CD14-positive monocyte (primary cell): ENCODE data around the gene CYB561D2. TPM values are rescaled to one million over a fixed set of nuclear protein-coding genes. Genes with fewer than 3 reads are reported as not detected.

Source experiments
- DNase-seq, 3 donors: peaks; one replicate each; pipeline ENCODE4 v3.0.0-alpha.2; 2011 to 2022
- H2AFZ ChIP-seq: 2 replicates; pipeline ENCODE4 v1.6.0; 2012; ENCODE audit warnings: mild to moderate bottlenecking, low read depth, low read length, inconsistent platforms; ENCODE audit not compliant: insufficient read depth, poor library complexity, severe bottlenecking
- H3K27ac ChIP-seq, 2 donors: 1 replicate in 1 of 2; 2 replicates in 1 of 2; pipeline ENCODE4 v1.5.1; 2012 to 2013; ENCODE audit warnings: low read length in 2 of 2, control low read depth in 1 of 2, inconsistent platforms in 1 of 2, low read depth in 1 of 2, mild to moderate bottlenecking in 1 of 2
- H3K27me3 ChIP-seq, 2 donors: one replicate each; pipeline versions ENCODE4 v1.6.0 to v1.6.1; 2011 to 2013; ENCODE audit warnings: low read length in 2 of 2; ENCODE audit not compliant: control insufficient read depth in 2 of 2, insufficient read depth in 2 of 2
- H3K36me3 ChIP-seq, 2 donors: replicated peaks in 1 of 2; 1 replicate in 1 of 2; 2 replicates in 1 of 2; pipeline versions ENCODE4 v1.5.1 to v1.6.1; 2012 to 2013; ENCODE audit warnings: low read length in 2 of 2, control low read depth in 1 of 2, inconsistent platforms in 1 of 2, mild to moderate bottlenecking in 1 of 2; ENCODE audit not compliant: insufficient read depth in 2 of 2, control insufficient read depth in 1 of 2
- H3K4me1 ChIP-seq, 2 donors: 1 replicate in 1 of 2; 2 replicates in 1 of 2; pipeline versions ENCODE4 v1.5.1 to v1.6.1; 2012 to 2013; ENCODE audit warnings: low read length in 2 of 2, control low read depth in 1 of 2, inconsistent platforms in 1 of 2, mild to moderate bottlenecking in 1 of 2, moderate library complexity in 1 of 2; ENCODE audit not compliant: insufficient read depth in 2 of 2, control insufficient read depth in 1 of 2
- H3K4me2 ChIP-seq: replicated peaks from 2 replicates; pipeline ENCODE3; 2012; ENCODE audit warnings: low read length, moderate library complexity, mild to moderate bottlenecking; ENCODE audit not compliant: poor library complexity, severe bottlenecking; ENCODE audit errors: extremely low read depth
- H3K4me3 ChIP-seq, 3 experiments: fragments of 200-600 bp in 1 of 3; sonication (generic) in 1 of 3; replicated peaks in 1 of 3; 1 replicate in 2 of 3; 2 replicates in 1 of 3; pipeline ENCODE4 v1.5.1; 2011 to 2013; ENCODE audit warnings: low read length in 3 of 3, mild to moderate bottlenecking in 3 of 3, control low read depth in 2 of 3, low read depth in 2 of 3, inconsistent platforms in 1 of 3, moderate library complexity in 1 of 3
- H3K79me2 ChIP-seq: 2 replicates; pipeline ENCODE4 v1.6.0; 2012; ENCODE audit warnings: mild to moderate bottlenecking, control low read depth, inconsistent platforms, low read length, moderate library complexity; ENCODE audit not compliant: insufficient read depth
- H3K9ac ChIP-seq: 2 replicates; pipeline ENCODE4 v1.6.0; 2017; ENCODE audit warnings: low read length, mild to moderate bottlenecking; ENCODE audit not compliant: insufficient read depth, poor library complexity, severe bottlenecking
- H3K9me3 ChIP-seq, 2 donors: replicated peaks in 1 of 2; 1 replicate in 1 of 2; 2 replicates in 1 of 2; pipeline versions ENCODE4 v1.5.1 to v1.6.1; 2012 to 2013; ENCODE audit warnings: low read length in 2 of 2, control low read depth in 1 of 2; ENCODE audit not compliant: control insufficient read depth in 1 of 2, insufficient read depth in 1 of 2
- H4K20me1 ChIP-seq: 2 replicates; pipeline ENCODE4 v1.6.0; 2012; ENCODE audit warnings: mild to moderate bottlenecking, low read length, control low read depth, moderate library complexity; ENCODE audit not compliant: insufficient read depth
- H3K27ac Mint-ChIP-seq, 7 donors: one replicate each; pipeline ENCODE4 v1.8.0; 2020; ENCODE audit warnings: mild to moderate bottlenecking in 7 of 7, mixed read lengths in 7 of 7, moderate library complexity in 6 of 7, inconsistent platforms in 2 of 7
- H3K27me3 Mint-ChIP-seq, 3 donors: one replicate each; pipeline ENCODE4 v1.8.0; 2021 to 2022; ENCODE audit warnings: low read depth in 3 of 3, mild to moderate bottlenecking in 3 of 3, mixed read lengths in 3 of 3, moderate library complexity in 3 of 3, inconsistent platforms in 1 of 3
- H3K36me3 Mint-ChIP-seq, 2 donors: one replicate each; pipeline ENCODE4 v1.8.0; 2020; ENCODE audit warnings: mixed read lengths in 2 of 2, inconsistent platforms in 1 of 2, mild to moderate bottlenecking in 1 of 2
- H3K4me1 Mint-ChIP-seq: one replicate; pipeline ENCODE4 v1.8.0; 2020; ENCODE audit warnings: mild to moderate bottlenecking, mixed read lengths
- H3K4me3 Mint-ChIP-seq, 2 donors: one replicate each; pipeline ENCODE4 v1.8.0; 2020; ENCODE audit warnings: mild to moderate bottlenecking in 2 of 2, mixed read lengths in 2 of 2, moderate library complexity in 1 of 2
- H3K9me3 Mint-ChIP-seq, 7 donors: one replicate each; pipeline ENCODE4 v1.8.0; 2020 to 2022; ENCODE audit warnings: mixed read lengths in 7 of 7, mild to moderate bottlenecking in 6 of 7, moderate library complexity in 6 of 7, inconsistent platforms in 2 of 7
- WGBS: methylation state at CpG from one replicate; pipeline ENCODE4 v1.1.5; 2013; ENCODE audit warnings: missing lambda C conversion rate; ENCODE audit not compliant: insufficient coverage; 5-methylcytosine and 5-hydroxymethylcytosine counted together
- intact Hi-C, 2 donors: fragments of 100-400 bp; cut with micrococcal nuclease; formaldehyde crosslinking; loops; one replicate each; pipeline versions ENCODE4 v1.15.0 to v1.15.1; 2023
- polyA plus RNA-seq, 3 donors: library from polyadenylated mRNA; depleted of rRNA in 1 of 3; unstranded in 2 of 3; stranded (reverse) in 1 of 3; fragments of 300-500 nt in 2 of 3; fragments of >200 nt in 1 of 3; fragmentation: Illumina TruSeq in 2 of 3; gene quantifications; 1 replicate in 2 of 3; 2 replicates in 1 of 3; pipeline ENCODE4 v1.2.3, GENCODE V29; 2012 to 2021
- TF ChIP-seq, protein P1 (sequence below): fragments of 200-600 bp; IDR thresholded peaks from one replicate; pipeline ENCODE4 v1.8.0; 2022; ENCODE audit warnings: antibody characterized with exemption, mild to moderate bottlenecking

The CYB561D2 gene
- polyA plus RNA-seq, 3 donors, result 78.9 to 94.0 (median 82.5) TPM

DNA sequence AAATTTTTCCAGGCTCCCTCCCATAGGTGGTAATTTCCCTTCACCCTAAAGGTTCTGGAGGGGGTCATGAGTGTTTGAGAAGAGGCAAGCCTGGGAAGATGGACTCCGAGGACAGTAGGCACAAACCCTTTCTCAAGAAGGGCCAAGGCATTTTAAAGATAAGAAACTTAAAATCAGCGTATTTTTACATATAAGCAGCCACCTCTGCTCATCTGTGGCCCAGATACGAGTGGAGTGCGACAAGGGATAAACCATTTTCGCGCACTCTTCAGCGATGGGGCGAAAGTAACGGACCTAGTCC, 10.6 kb upstream of the CYB561D2 start:
- peak overlapping the region; percentile 77 for H2AFZ ChIP-seq
- intact Hi-C loops, result no loop called here

DNA sequence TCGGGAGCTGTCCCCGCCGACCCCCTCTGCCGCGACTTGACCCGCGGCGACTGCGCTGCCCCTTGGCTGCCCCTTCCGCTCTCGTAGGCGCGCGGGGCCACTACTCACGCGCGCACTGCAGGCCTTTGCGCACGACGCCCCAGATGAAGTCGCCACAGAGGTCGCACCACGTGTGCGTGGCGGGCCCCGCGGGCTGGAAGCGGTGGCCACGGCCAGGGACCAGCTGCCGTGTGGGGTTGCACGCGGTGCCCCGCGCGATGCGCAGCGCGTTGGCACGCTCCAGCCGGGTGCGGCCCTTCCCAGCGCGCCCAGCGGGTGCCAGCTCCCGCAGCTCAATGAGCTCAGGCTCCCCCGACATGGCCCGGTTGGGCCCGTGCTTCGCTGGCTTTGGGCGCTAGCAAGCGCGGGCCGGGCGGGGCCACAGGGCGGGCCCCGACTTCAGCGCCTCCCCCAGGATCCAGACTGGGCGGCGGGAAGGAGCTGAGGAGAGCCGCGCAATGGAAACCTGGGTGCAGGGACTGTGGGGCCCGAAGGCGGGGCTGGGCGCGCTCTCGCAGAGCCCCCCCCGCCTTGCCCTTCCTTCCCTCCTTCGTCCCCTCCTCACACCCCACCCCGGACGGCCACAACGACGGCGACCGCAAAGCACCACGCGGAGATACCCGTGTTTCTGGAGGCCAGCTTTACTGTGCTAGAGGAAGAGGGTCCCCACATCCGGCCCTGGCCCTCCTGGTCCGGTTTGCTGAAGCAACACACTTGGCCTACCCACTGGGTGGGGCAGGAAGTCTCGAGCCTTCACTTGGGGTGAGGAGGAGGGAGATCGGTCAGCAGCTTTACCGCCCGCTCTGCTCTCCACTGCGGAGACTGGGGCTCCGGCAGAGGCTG, 10.0 kb upstream of the CYB561D2 start, which contains the start of gene RASSF1:
TSS of gene RASSF1 (minus strand) at position 389 of the 882 bp plus-strand sequence. CDS start at position 358, 31 bp downstream.
- no peaks in the 10 kb centered on the region for H3K9me3 ChIP-seq
- H3K27ac ChIP-seq, result peak within 1 kb of the TSS; percentile 91 to 98
- H3K4me2 ChIP-seq, result peak within 1 kb of the TSS; percentile 95
- H3K27me3 ChIP-seq, result no peaks in the 10 kb centered on the region
- H3K36me3 ChIP-seq, result peaks cover 6 to 10% of the 10 kb centered on the region in 2 donors
- no peaks in the 10 kb centered on the region for H3K9me3 Mint-ChIP-seq
- peak; percentile 47 to 63 (median 60) for DNase-seq
- H3K79me2 ChIP-seq, result peaks cover 69% of the 10 kb centered on the region
- H3K9ac ChIP-seq, result peak within 1 kb of the TSS; percentile 94
- H3K4me1 ChIP-seq, result peaks cover 59 to 92% of the 10 kb centered on the region in 2 donors
- H4K20me1 ChIP-seq, result peaks cover 21% of the 10 kb centered on the region
- H3K4me3 ChIP-seq, result peak within 1 kb of the TSS; percentile 50 to 94 (median 83)
- H3K4me1 Mint-ChIP-seq, result peaks cover 69% of the 10 kb centered on the region
- peak within 1 kb of the TSS; percentile 77 for H2AFZ ChIP-seq
- H3K27me3 Mint-ChIP-seq, result no peaks in the 10 kb centered on the region
- peaks cover 13 to 18% of the 10 kb centered on the region in 2 donors for H3K36me3 Mint-ChIP-seq
- peak within 1 kb of the TSS; percentile 79 to 96 for H3K4me3 Mint-ChIP-seq
- under 1% methylated on average over 80 of the region's 85 CpGs for WGBS
- H3K27ac Mint-ChIP-seq, result peak within 1 kb of the TSS; percentile 94 to 99 (median 96)
- intact Hi-C loops, result no loop called here
- TF ChIP-seq, protein P1, sequence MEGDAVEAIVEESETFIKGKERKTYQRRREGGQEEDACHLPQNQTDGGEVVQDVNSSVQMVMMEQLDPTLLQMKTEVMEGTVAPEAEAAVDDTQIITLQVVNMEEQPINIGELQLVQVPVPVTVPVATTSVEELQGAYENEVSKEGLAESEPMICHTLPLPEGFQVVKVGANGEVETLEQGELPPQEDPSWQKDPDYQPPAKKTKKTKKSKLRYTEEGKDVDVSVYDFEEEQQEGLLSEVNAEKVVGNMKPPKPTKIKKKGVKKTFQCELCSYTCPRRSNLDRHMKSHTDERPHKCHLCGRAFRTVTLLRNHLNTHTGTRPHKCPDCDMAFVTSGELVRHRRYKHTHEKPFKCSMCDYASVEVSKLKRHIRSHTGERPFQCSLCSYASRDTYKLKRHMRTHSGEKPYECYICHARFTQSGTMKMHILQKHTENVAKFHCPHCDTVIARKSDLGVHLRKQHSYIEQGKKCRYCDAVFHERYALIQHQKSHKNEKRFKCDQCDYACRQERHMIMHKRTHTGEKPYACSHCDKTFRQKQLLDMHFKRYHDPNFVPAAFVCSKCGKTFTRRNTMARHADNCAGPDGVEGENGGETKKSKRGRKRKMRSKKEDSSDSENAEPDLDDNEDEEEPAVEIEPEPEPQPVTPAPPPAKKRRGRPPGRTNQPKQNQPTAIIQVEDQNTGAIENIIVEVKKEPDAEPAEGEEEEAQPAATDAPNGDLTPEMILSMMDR, result no peak

More for the DNA sequence above, 10.6 kb upstream of the CYB561D2 start:
- Histone ChIP-seq H3K9ac (peak overlapping the region; percentile 94), H3K27ac (peak overlapping the region; percentile 91 to 98), H3K27me3 (no peaks in the 10 kb centered on the region), H3K4me2 (peak overlapping the region; percentile 95), H3K79me2 (peaks cover 71% of the 10 kb centered on the region), H3K36me3 (peaks cover 8 to 13% of the 10 kb centered on the region in 2 donors), H3K4me1 (peaks cover 59 to 89% of the 10 kb centered on the region in 2 donors), H3K4me3 (peak overlapping the region; percentile 50 to 94 (median 83)), H4K20me1 (peaks cover 25% of the 10 kb centered on the region), H3K9me3 (no peaks in the 10 kb centered on the region)
- peaks cover 67% of the 10 kb centered on the region for H3K4me1 Mint-ChIP-seq
- WGBS, result 2% methylated on average over 9 of the region's 9 CpGs
- no peaks in the 10 kb centered on the region for H3K9me3 Mint-ChIP-seq
- peaks cover 15 to 23% of the 10 kb centered on the region in 2 donors for H3K36me3 Mint-ChIP-seq
- H3K4me3 Mint-ChIP-seq, result peak overlapping the region; percentile 79 to 96
- no peak for DNase-seq
- H3K27me3 Mint-ChIP-seq, result no peaks in the 10 kb centered on the region
- peak overlapping the region; percentile 92 to 99 (median 96) for H3K27ac Mint-ChIP-seq
- TF ChIP-seq, protein P1, result no peak
